Measurements from ENCODE around the gene RFT1.

RFT1 gene

GRCh38 chr3:53111822-53112221 lies 18.4 kb downstream of the RFT1 start:
- Histone ChIP-seq H3K4me3 (no peak overlapping the region), H3K27ac (no peak overlapping the region), H3K4me2 (no peak overlapping the region), H3K4me1 (no peaks in the 10 kb centered on the region), H3K27me3 (no peaks in the 10 kb centered on the region), H4K20me1 (no peaks in the 10 kb centered on the region), H3K9me3 (no peaks in the 10 kb centered on the region), H3K36me3 (peaks cover 96% of the 10 kb centered on the region), H3K9ac (0 out of 2 replicates have a peak overlapping the region, but pooled peaks have one; percentile 9)
- TF ChIP-seq Cebpa-rat (IDR thresholded peaks at IDR 0.05) = no peak

DNA sequence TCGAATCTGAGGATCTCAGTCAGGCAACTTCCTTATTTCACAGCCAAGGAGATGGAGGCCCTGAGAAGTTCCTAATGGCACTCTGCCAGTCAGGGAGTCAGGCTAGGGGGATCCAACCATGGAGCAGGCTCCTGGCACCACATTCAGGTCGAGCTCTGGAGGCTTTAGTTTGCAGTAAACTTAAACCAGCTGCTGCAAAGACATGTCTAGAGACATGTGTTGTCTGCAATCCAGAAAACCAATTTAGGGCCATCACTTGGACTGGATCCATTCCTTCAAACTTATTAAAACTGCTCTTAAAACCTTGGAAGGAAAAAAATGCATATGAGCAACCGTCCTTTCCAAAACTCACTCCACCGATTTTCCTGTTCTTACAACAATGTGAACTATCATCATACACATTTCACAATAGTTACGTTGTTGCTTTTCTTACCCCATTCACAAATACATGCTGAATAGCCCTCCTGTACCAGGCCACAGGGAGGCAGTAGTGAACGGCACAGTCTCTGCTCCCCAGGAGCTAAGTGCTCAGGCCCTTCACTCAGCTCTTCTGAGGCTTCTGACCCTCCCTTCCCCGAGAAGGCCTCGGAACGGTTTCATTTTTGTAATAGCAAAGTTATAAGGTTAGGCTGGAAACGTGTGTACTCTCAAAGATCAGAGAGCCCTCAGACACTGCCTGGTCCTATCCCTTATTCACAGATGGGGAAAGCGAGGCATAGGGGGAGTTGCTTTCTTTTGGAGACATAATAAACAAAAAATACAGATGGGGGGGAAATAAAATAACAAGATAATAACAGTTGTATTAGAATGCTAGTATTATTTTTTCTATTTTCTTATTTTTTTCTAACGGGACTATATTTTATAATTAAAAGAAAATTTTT lies 20.1 kb downstream of the RFT1 start:
- Histone ChIP-seq H3K27me3 (no peaks in the 10 kb centered on the region), H3K27ac (no peak overlapping the region), H4K20me1 (no peaks in the 10 kb centered on the region), H3K4me2 (no peak overlapping the region), H3K36me3 (peaks cover 96% of the 10 kb centered on the region), H3K9me3 (no peaks in the 10 kb centered on the region), H3K9ac (no peak overlapping the region), H3K4me1 (no peaks in the 10 kb centered on the region), H3K4me3 (no peak overlapping the region)
- TF ChIP-seq Cebpa-rat (IDR thresholded peaks at IDR 0.05) = no peak

GRCh38 chr3:53109190-53109589 lies 21.0 kb downstream of the RFT1 start:
- H3K4me3 ChIP-seq = no peak overlapping the region
- H3K4me2 ChIP-seq = no peak overlapping the region
- H3K27ac ChIP-seq = no peak overlapping the region
- H3K27me3 ChIP-seq = no peaks in the 10 kb centered on the region
- H3K36me3 ChIP-seq = peaks cover 96% of the 10 kb centered on the region
- TF ChIP-seq Cebpa-rat (IDR thresholded peaks at IDR 0.05) = no peak
- no peaks in the 10 kb centered on the region for H3K9me3 ChIP-seq
- H4K20me1 ChIP-seq = no peaks in the 10 kb centered on the region
- H3K4me1 ChIP-seq = no peaks in the 10 kb centered on the region
- H3K9ac ChIP-seq = no peak overlapping the region

- peaks cover 10% of the 10 kb centered on the region; the same call in 1 of the 2 replicates for H3K4me1 ChIP-seq
- H3K36me3 ChIP-seq = peaks cover 95% of the 10 kb centered on the region
- no peak overlapping the region for H3K9ac ChIP-seq
Measured at GRCh38 chr3:53104762-53105161, 25.5 kb downstream of the RFT1 start.

GRCh38 chr3:53103397-53104296 lies 26.6 kb downstream of the RFT1 start:
- H3K27me3 ChIP-seq = no peaks in the 10 kb centered on the region
- no peaks in the 10 kb centered on the region for H4K20me1 ChIP-seq
- H3K4me3 ChIP-seq = no peak overlapping the region
- H3K36me3 ChIP-seq = peaks cover 95% of the 10 kb centered on the region
- TF ChIP-seq Cebpa-rat (IDR thresholded peaks at IDR 0.05) = no peak
- no peaks in the 10 kb centered on the region for H3K9me3 ChIP-seq
- no peak overlapping the region for H3K27ac ChIP-seq
- no peak overlapping the region for H3K4me2 ChIP-seq
- H3K9ac ChIP-seq = no peak overlapping the region
- H3K4me1 ChIP-seq = peaks cover 16% of the 10 kb centered on the region; the same call in 1 of the 2 replicates

More at GRCh38 chr3:53104762-53105161, 25.5 kb downstream of the RFT1 start:
- Histone ChIP-seq H3K4me2 (no peak overlapping the region), H3K27ac (no peak overlapping the region), H4K20me1 (no peaks in the 10 kb centered on the region), H3K4me3 (no peak overlapping the region), H3K9me3 (no peaks in the 10 kb centered on the region), H3K27me3 (no peaks in the 10 kb centered on the region)
- TF ChIP-seq Cebpa-rat (IDR thresholded peaks at IDR 0.05) = no peak

DNA sequence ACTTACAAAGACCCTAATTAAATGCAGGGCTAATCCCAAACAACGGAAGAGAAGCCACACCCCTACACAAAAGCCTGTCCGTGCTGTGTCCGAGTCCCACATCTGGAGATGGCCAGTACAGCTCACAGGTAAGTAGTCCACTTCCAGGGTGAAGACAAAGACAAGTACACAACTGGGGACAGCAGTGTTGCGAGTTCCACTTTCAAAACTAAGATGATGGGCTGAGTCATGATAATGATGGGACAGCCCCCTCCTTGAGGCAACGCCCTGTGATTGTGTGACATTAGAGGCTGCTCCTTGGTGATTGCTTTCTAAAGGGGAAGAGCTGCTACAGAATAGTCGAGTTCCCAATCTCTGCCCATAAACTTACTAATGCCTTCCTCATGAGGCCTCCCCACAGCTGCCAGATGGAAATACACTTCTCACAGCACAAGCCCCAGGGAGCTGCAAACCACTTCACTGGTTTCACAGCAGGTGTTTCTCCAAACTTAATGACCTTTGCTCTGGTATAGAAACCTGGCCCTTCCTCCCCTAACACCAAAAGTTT lies 27.6 kb downstream of the RFT1 start:
- H3K36me3 ChIP-seq = peaks cover 92% of the 10 kb centered on the region
- no peak for TF ChIP-seq Cebpa-rat (IDR thresholded peaks at IDR 0.05)
- 0 out of 2 replicates have a peak overlapping the region, but pooled peaks have one; percentile 4 for H3K9ac ChIP-seq
- no peaks in the 10 kb centered on the region for H4K20me1 ChIP-seq
- no peaks in the 10 kb centered on the region for H3K9me3 ChIP-seq
- H3K27me3 ChIP-seq = no peaks in the 10 kb centered on the region
- H3K4me2 ChIP-seq = 0 out of 2 replicates have a peak overlapping the region, but pooled peaks have one; percentile 1
- H3K4me1 ChIP-seq = peaks cover 16% of the 10 kb centered on the region; the same call in 1 of the 2 replicates
- H3K27ac ChIP-seq = no peak overlapping the region
- H3K4me3 ChIP-seq = no peak overlapping the region

- Histone ChIP-seq H3K36me3 (peaks cover 91% of the 10 kb centered on the region), H3K27me3 (no peaks in the 10 kb centered on the region), H3K27ac (no peak overlapping the region), H3K4me2 (no peak overlapping the region), H3K4me3 (no peak overlapping the region), H3K9ac (0 out of 2 replicates have a peak overlapping the region, but pooled peaks have one; percentile 4), H3K4me1 (peaks cover 16% of the 10 kb centered on the region; the same call in 1 of the 2 replicates), H3K9me3 (no peaks in the 10 kb centered on the region), H4K20me1 (no peaks in the 10 kb centered on the region)
- no peak for TF ChIP-seq Cebpa-rat (IDR thresholded peaks at IDR 0.05)
Measured at GRCh38 chr3:53101956-53102355, 28.3 kb downstream of the RFT1 start.

DNA sequence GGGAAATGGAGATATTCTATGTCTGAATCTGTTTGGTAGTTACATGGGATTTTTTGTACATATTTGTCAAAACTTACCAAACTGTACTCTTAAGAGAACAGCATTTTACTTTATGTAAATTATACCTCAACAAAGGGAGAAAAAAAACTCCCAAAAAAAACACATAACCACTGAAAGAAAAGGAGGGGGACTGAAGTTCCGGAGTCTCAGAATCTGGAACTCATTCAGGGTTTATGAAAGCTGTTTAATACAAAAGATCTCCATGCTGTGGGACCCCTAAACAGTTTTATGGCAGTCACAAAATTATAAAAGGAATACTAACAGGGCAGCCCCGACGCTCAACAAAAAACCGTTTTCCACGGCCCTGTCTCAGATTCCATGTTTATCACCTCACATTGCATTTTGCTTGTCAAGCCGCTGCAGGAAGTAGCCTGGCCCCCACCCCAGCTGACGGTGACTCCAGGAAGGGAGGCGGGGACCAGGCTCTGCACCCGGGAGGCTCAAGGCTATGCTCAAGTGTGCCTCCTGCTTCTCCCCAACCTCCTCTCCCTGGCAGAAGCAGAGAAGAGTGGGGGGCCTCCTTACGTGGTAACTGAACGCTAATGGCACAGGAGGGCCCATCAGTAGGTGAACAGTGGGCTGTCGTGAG lies 29.3 kb downstream of the RFT1 start:
- H3K27me3 ChIP-seq = no peaks in the 10 kb centered on the region
- no peak overlapping the region for H3K9ac ChIP-seq
- TF ChIP-seq Cebpa-rat (IDR thresholded peaks at IDR 0.05) = no peak
- H3K36me3 ChIP-seq = peaks cover 91% of the 10 kb centered on the region
- no peak overlapping the region for H3K27ac ChIP-seq
- no peak overlapping the region for H3K4me3 ChIP-seq
- H3K9me3 ChIP-seq = no peaks in the 10 kb centered on the region
- H3K4me2 ChIP-seq = no peak overlapping the region
- no peaks in the 10 kb centered on the region for H4K20me1 ChIP-seq
- H3K4me1 ChIP-seq = peaks cover 16% of the 10 kb centered on the region; the same call in 1 of the 2 replicates

GRCh38 chr3:53097887-53098286 lies 32.3 kb downstream of the RFT1 start:
- H4K20me1 ChIP-seq = no peaks in the 10 kb centered on the region
- H3K36me3 ChIP-seq = peaks cover 91% of the 10 kb centered on the region
- H3K27me3 ChIP-seq = no peaks in the 10 kb centered on the region
- no peak overlapping the region for H3K9ac ChIP-seq
- no peak overlapping the region for H3K4me3 ChIP-seq
- H3K9me3 ChIP-seq = no peaks in the 10 kb centered on the region
- H3K27ac ChIP-seq = no peak overlapping the region
- peaks cover 12% of the 10 kb centered on the region; the same call in 1 of the 2 replicates for H3K4me1 ChIP-seq
- TF ChIP-seq Cebpa-rat (IDR thresholded peaks at IDR 0.05) = no peak
- no peak overlapping the region for H3K4me2 ChIP-seq
